NCI-H1694 treated with DMSO at 0.1 percent for 48 hours (cell line): ENCODE measurements around the gene CAMTA1.

Source experiments
- DNase-seq: peaks from one replicate; lab custom pipeline; 2025; lab: John Stamatoyannopoulos, UW

The CAMTA1 gene

GRCh38 chr1:7516929-7517328 lies 731.7 kb downstream of the CAMTA1 start:
- DNase-seq, result no peak

- no peak for DNase-seq
These were observed 732.5 kb downstream of the CAMTA1 start for GRCh38 chr1:7517611-7518330.

- no peak for DNase-seq
These were observed 733.2 kb downstream of the CAMTA1 start for GRCh38 chr1:7518411-7518810.

GRCh38 chr1:7519181-7519860 lies 734.1 kb downstream of the CAMTA1 start:
- no peak for DNase-seq

GRCh38 chr1:7519861-7520395 lies 734.7 kb downstream of the CAMTA1 start:
- no peak for DNase-seq

- DNase-seq, result no peak
These were observed 735.2 kb downstream of the CAMTA1 start for GRCh38 chr1:7520496-7520895.

- no peak for DNase-seq
These were observed 739.4 kb downstream of the CAMTA1 start for GRCh38 chr1:7524341-7525337.

GRCh38 chr1:7525338-7526063 lies 740.2 kb downstream of the CAMTA1 start:
- DNase-seq, result no peak

GRCh38 chr1:7526196-7526866 lies 741.1 kb downstream of the CAMTA1 start:
- no peak for DNase-seq

GRCh38 chr1:7526867-7527732 lies 741.8 kb downstream of the CAMTA1 start:
- DNase-seq, result no peak

- DNase-seq, result no peak
These were observed 742.4 kb downstream of the CAMTA1 start for GRCh38 chr1:7527733-7528045.

- no peak for DNase-seq
These were observed 743.3 kb downstream of the CAMTA1 start for GRCh38 chr1:7528386-7529198.

- no peak for DNase-seq
These were observed 744.7 kb downstream of the CAMTA1 start for GRCh38 chr1:7529917-7530316.

GRCh38 chr1:7531562-7532340 lies 746.5 kb downstream of the CAMTA1 start:
- no peak for DNase-seq

GRCh38 chr1:7533006-7533405 lies 747.8 kb downstream of the CAMTA1 start:
- no peak for DNase-seq

GRCh38 chr1:7534061-7534825 lies 749.0 kb downstream of the CAMTA1 start:
- DNase-seq, result no peak

- DNase-seq, result no peak
These were observed 749.8 kb downstream of the CAMTA1 start for GRCh38 chr1:7535016-7535415.
